HepG2 (cell line): ENCODE measurements around the gene CACNA1G. TPM values are rescaled to one million over a fixed set of nuclear protein-coding genes. Genes with fewer than 3 reads are reported as not detected.

Experiments used
- ARHGAP35 ChIP-seq: sonication (generic); formaldehyde crosslinking; IDR thresholded peaks from 2 replicates; pipeline ENCODE4 v1.9.0; 2022; ENCODE audit warnings: mild to moderate bottlenecking, inconsistent platforms, moderate library complexity, missing genetic modification reagents, borderline replicate concordance
- CENPT ChIP-seq: sonication (generic); formaldehyde crosslinking; IDR thresholded peaks from 2 replicates; pipeline ENCODE4 v1.8.0; 2022; ENCODE audit warnings: low read depth, mild to moderate bottlenecking, moderate library complexity, missing genetic modification reagents
- DNMT1 ChIP-seq: sonication (generic); formaldehyde crosslinking; IDR thresholded peaks from 2 replicates; pipeline ENCODE4 v1.5.1; 2020; ENCODE audit warnings: mild to moderate bottlenecking, missing genetic modification reagents
- EP300 ChIP-seq, 3 experiments: sonication (generic) in 1 of 3; formaldehyde crosslinking in 1 of 3; IDR thresholded peaks; 2 replicates each; pipeline versions ENCODE4 v1.5.1 to v1.6.1; 2011 to 2020; ENCODE audit warnings: low read depth in 2 of 3, low read length in 2 of 3, borderline replicate concordance in 1 of 3, improper control_type of control experiment in 1 of 3, mild to moderate bottlenecking in 1 of 3, missing genetic modification reagents in 1 of 3, moderate library complexity in 1 of 3
- ESRRA ChIP-seq: sonication (generic); formaldehyde crosslinking; IDR thresholded peaks from 2 replicates; pipeline ENCODE4 v1.5.1; 2020; ENCODE audit warnings: mild to moderate bottlenecking, low read depth, missing genetic modification reagents
- FIP1L1 ChIP-seq: fragments of 200-400 bp; formaldehyde crosslinking; IDR thresholded peaks from 2 replicates; pipeline ENCODE4 v1.6.1; 2018; ENCODE audit warnings: low read depth, mild to moderate bottlenecking, low read length, moderate library complexity, borderline replicate concordance; ENCODE audit not compliant: insufficient read depth
- FOXC1 ChIP-seq: sonication (generic); formaldehyde crosslinking; IDR thresholded peaks from 2 replicates; pipeline ENCODE4 v1.8.0; 2022; ENCODE audit warnings: mild to moderate bottlenecking, missing genetic modification reagents, borderline replicate concordance
- FOXJ3 ChIP-seq: sonication (generic); formaldehyde crosslinking; IDR thresholded peaks from 2 replicates; pipeline ENCODE4 v1.4.0; 2020; ENCODE audit warnings: missing genetic modification reagents, mild to moderate bottlenecking, borderline replicate concordance
- HNRNPL ChIP-seq: fragments of 200-400 bp; formaldehyde crosslinking; IDR thresholded peaks from 2 replicates; pipeline ENCODE4 v1.6.1; 2017; ENCODE audit warnings: mild to moderate bottlenecking, low read depth, low read length
- IKZF4 ChIP-seq: sonication (generic); formaldehyde crosslinking; IDR thresholded peaks from 2 replicates; pipeline ENCODE4 v1.5.1; 2020; ENCODE audit warnings: borderline replicate concordance, mild to moderate bottlenecking, low read depth, missing genetic modification reagents; ENCODE audit errors: not compliant biosample characterization
- KLF13 ChIP-seq: sonication (generic); formaldehyde crosslinking; IDR thresholded peaks from 2 replicates; pipeline ENCODE4 v1.4.0; 2020; ENCODE audit warnings: mild to moderate bottlenecking, missing genetic modification reagents
- MED13 ChIP-seq: sonication (generic); formaldehyde crosslinking; IDR thresholded peaks from 2 replicates; pipeline ENCODE4 v1.5.0; 2020; ENCODE audit warnings: missing genetic modification reagents
- NONO ChIP-seq, 2 experiments: fragments of 450-650 bp in 1 of 2; sonication (generic) in 1 of 2; formaldehyde crosslinking in 1 of 2; IDR thresholded peaks in 1 of 2; conservative IDR thresholded peaks in 1 of 2; 2 replicates each; pipeline versions ENCODE4 v1.6.1 to v1.8.0; 2017 to 2022; ENCODE audit warnings: mild to moderate bottlenecking in 1 of 2, missing genetic modification reagents in 1 of 2, moderate library complexity in 1 of 2
- RCOR2 ChIP-seq: IDR thresholded peaks from 2 replicates; pipeline ENCODE4 v1.6.1; 2016; ENCODE audit warnings: missing biosample characterization, missing genetic modification reagents
- RFX3 ChIP-seq: IDR thresholded peaks from 2 replicates; pipeline ENCODE4 v1.6.1; 2016; ENCODE audit warnings: missing biosample characterization, missing genetic modification reagents
- TAF15 ChIP-seq: fragments of 200-400 bp; formaldehyde crosslinking; IDR thresholded peaks from one replicate; pipeline ENCODE4 v1.6.1; 2018; ENCODE audit warnings: mild to moderate bottlenecking, low read depth, low read length; ENCODE audit not compliant: poor library complexity, severe bottlenecking
- TMF1 ChIP-seq: sonication (generic); formaldehyde crosslinking; IDR thresholded peaks from 2 replicates; pipeline ENCODE4 v1.8.1; 2022; ENCODE audit warnings: low read depth, missing genetic modification reagents
- XRCC5 ChIP-seq: fragments of 200-400 bp; formaldehyde crosslinking; optimal IDR thresholded peaks from 2 replicates; pipeline ENCODE3; 2017; ENCODE audit warnings: mild to moderate bottlenecking, low read length
- YY1 ChIP-seq: IDR thresholded peaks from 2 replicates; pipeline ENCODE4 v1.6.1; 2011; ENCODE audit warnings: low read length, low read depth, moderate library complexity, mild to moderate bottlenecking; ENCODE audit not compliant: insufficient read depth, insufficient replicate concordance
- ZNF331 ChIP-seq: sonication (generic); formaldehyde crosslinking; IDR thresholded peaks from 2 replicates; pipeline ENCODE4 v1.4.0; 2020; ENCODE audit warnings: missing genetic modification reagents
- ZNF343 ChIP-seq: sonication (generic); formaldehyde crosslinking; IDR thresholded peaks from 2 replicates; pipeline ENCODE4 v1.4.0; 2020; ENCODE audit warnings: mild to moderate bottlenecking, missing genetic modification reagents
- ZNF432 ChIP-seq: sonication (generic); formaldehyde crosslinking; IDR thresholded peaks from 2 replicates; pipeline ENCODE4 v1.5.0; 2020; ENCODE audit warnings: missing genetic modification reagents, mild to moderate bottlenecking, borderline replicate concordance
- ZNF605 ChIP-seq: sonication (generic); formaldehyde crosslinking; IDR thresholded peaks from 2 replicates; pipeline ENCODE4 v1.8.0; 2022; ENCODE audit warnings: mild to moderate bottlenecking, missing genetic modification reagents
- ZNF747 ChIP-seq: sonication (generic); formaldehyde crosslinking; IDR thresholded peaks from 2 replicates; pipeline ENCODE4 v1.8.1; 2023; ENCODE audit warnings: missing genetic modification reagents, mild to moderate bottlenecking, borderline replicate concordance
- ZNF841 ChIP-seq: sonication (generic); formaldehyde crosslinking; IDR thresholded peaks from 2 replicates; pipeline ENCODE4 v1.8.1; 2023; ENCODE audit warnings: missing genetic modification reagents, borderline replicate concordance
- ZNF883 ChIP-seq: sonication (generic); formaldehyde crosslinking; IDR thresholded peaks from 2 replicates; pipeline ENCODE4 v1.5.1; 2020; ENCODE audit warnings: mild to moderate bottlenecking, missing genetic modification reagents; ENCODE audit errors: not compliant biosample characterization
- polyA plus RNA-seq, 8 experiments: library from polyadenylated mRNA; depleted of rRNA in 3 of 8; stranded (reverse) in 7 of 8; unstranded in 1 of 8; fragments of >200 nt; fragmentation: Illumina TruSeq in 4 of 8; extraction: Trizol in 4 of 8; gene quantifications; 2 replicates each; pipeline versions ENCODE4 v1.2.1 to v1.2.3, GENCODE V29; 2011 to 2016; ENCODE audit warnings: low read depth in 4 of 8, missing spikeins in 1 of 8, mixed read lengths in 1 of 8; ENCODE audit not compliant: insufficient read depth in 1 of 8
- total RNA-seq, 5 experiments: library from RNA; depleted of rRNA; stranded (reverse); fragments of >200 nt; fragmentation: Illumina TruSeq; extraction: Trizol; gene quantifications; 2 replicates each; pipeline ENCODE4 v1.2.3, GENCODE V29; 2016; ENCODE audit warnings: low read depth in 1 of 5

Gene CACNA1G
- total and polyA plus RNA-seq, 2 of the 13 experiments (the other 11 are each of a cell fraction or from before 2014, with no cell fraction given): 0.02 TPM; not detected in 1

DNA sequence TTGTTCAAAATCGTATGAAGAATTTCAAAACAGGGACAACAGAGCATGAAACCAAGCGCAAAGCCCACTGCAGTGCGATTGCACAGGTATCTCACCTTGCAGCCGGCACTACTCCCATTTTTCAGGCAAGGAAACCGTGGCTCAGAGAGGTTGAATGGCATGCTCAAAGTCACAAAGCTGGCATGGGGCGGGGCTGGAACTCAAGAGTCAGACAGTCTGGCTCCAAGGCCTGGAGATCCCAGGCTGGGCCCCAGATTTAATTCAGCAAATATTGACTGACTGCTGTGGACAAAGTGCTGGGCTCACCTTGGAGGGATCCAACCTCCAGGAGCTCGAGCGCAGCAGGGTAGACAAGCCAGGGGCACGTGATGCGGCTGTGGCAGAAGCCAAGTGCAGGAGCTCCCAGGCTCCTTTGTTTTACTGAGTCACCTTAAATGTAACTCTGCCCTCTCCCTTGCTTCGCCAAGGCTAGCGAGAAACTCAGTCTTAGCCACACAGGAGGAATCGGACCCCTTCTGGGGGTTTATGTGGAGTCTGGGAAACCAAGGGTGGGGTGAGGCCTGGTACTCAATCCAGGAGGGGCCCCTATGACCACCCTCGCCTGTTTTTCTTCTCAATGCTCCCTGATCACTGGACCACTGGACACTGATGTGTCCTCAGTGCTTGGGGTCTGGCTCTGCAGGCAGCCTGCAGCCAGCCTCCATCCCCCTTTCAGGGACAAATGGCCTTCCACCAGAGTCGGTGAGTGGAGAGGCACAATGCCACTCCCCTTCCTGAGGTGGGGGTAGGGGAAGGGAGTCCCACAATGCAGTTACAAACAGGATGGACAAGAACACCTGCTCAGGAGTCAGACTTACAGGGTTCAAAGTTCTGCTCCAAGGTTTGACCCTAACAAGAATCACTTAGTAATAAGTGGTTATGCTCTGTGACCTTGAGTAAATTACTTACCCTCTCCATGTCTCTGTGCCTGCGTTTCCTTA, 17.4 kb upstream of the CACNA1G start (continued):
- TF ChIP-seq ZNF432 (CRISPR knock-in tag): no peak
- TF ChIP-seq ZNF747: peak; percentile 74
- TF ChIP-seq DNMT1 (CRISPR knock-in tag): 0 out of 2 replicates have a peak, but pooled peaks have one; percentile 70
- TF ChIP-seq ARHGAP35 (CRISPR knock-in tag): no peak
- TF ChIP-seq FIP1L1: no peak
- TF ChIP-seq TMF1: no peak
- peak; percentile 23 for TF ChIP-seq YY1
- no peak for TF ChIP-seq NONO (IDR thresholded peaks at IDR 0.05)
- peak; percentile 78 for TF ChIP-seq NONO (CRISPR knock-in tag; conservative IDR thresholded peaks at IDR 0.05)
- peak; percentile 87 for TF ChIP-seq RCOR2 (CRISPR knock-in tag)
- TF ChIP-seq FOXJ3 (CRISPR knock-in tag): peak; percentile 93
- 0 out of 2 replicates have a peak, but pooled peaks have one; percentile 19 for TF ChIP-seq KLF13 (CRISPR knock-in tag)
- peak; percentile 1; the same call in 1 of the 2 replicates for TF ChIP-seq ZNF343
- TF ChIP-seq CENPT (CRISPR knock-in tag): no peak
- TF ChIP-seq TAF15: no peak
- peak; percentile 60; the same call in 1 of the 2 replicates for TF ChIP-seq HNRNPL
- peak; percentile 93 for TF ChIP-seq ZNF331
- no peak for TF ChIP-seq IKZF4 (CRISPR knock-in tag)
- TF ChIP-seq EP300 (IDR thresholded peaks at IDR 0.05; ENCODE audit: low read depth in 2 of 2, low read length in 2 of 2): peak; percentile 97 to 99; a peak in 3 of 4 replicates
- TF ChIP-seq EP300 (CRISPR knock-in tag; IDR thresholded peaks at IDR 0.05; ENCODE audit: borderline replicate concordance): peak; percentile 93
- no peak for TF ChIP-seq ZNF883 (CRISPR knock-in tag)
- TF ChIP-seq ZNF605 (CRISPR knock-in tag): peak; percentile 59; the same call in 1 of the 2 replicates
- TF ChIP-seq MED13 (CRISPR knock-in tag): peak; percentile 84
- TF ChIP-seq RFX3 (CRISPR knock-in tag): no peak
- peak; percentile 40 for TF ChIP-seq ESRRA (CRISPR knock-in tag)
- no peak for TF ChIP-seq ZNF841 (CRISPR knock-in tag)
- peak; percentile 88 for TF ChIP-seq FOXC1 (CRISPR knock-in tag)
- TF ChIP-seq XRCC5: peak; percentile 79
